Heart left ventricle (tissue), 16 donors: ENCODE measurements around the gene DAO. TPM values are rescaled to one million over a fixed set of nuclear protein-coding genes. Genes with fewer than 3 reads are reported as not detected.

Source experiments
- ATAC-seq, 4 donors: fragments of 200-7000 bp; cut with Tn5 transposase; one replicate each; pipeline ENCODE4 v1.9.1; 2020 to 2022; ENCODE audit warnings: moderate library complexity in 4 of 4, mild to moderate bottlenecking in 3 of 4, moderate number of reproducible peaks in 1 of 4
- DNase-seq, 5 donors: peaks; one replicate each; pipeline ENCODE4 v3.0.0-alpha.2; 2020
- H3K27ac ChIP-seq, 12 donors: fragments of 200-600 bp; sonication (generic) in 4 of 12; one replicate each; pipeline versions ENCODE4 v1.5.0 to v1.8.0; 2016 to 2022; ENCODE audit warnings: mild to moderate bottlenecking in 2 of 12
- H3K27me3 ChIP-seq, 9 donors: fragments of 200-600 bp; sonication (generic) in 2 of 9; one replicate each; pipeline versions ENCODE4 v1.5.1 to v1.8.0; 2016 to 2022; ENCODE audit warnings: mild to moderate bottlenecking in 3 of 9
- H3K36me3 ChIP-seq, 9 donors: fragments of 200-600 bp; sonication (generic) in 2 of 9; one replicate each; pipeline versions ENCODE4 v1.5.0 to v1.8.0; 2018 to 2022; ENCODE audit warnings: mild to moderate bottlenecking in 2 of 9
- H3K4me1 ChIP-seq, 12 donors: fragments of 200-600 bp; sonication (generic) in 4 of 12; one replicate each; pipeline versions ENCODE4 v1.5.0 to v1.8.0; 2016 to 2022; ENCODE audit warnings: mild to moderate bottlenecking in 3 of 12
- H3K4me3 ChIP-seq, 12 donors: fragments of 200-600 bp; sonication (generic) in 4 of 12; one replicate each; pipeline versions ENCODE4 v1.5.0 to v1.8.0; 2017 to 2022; ENCODE audit warnings: mild to moderate bottlenecking in 9 of 12, moderate library complexity in 4 of 12
- H3K9me3 ChIP-seq, 12 donors: fragments of 200-600 bp; sonication (generic) in 4 of 12; one replicate each; pipeline versions ENCODE4 v1.5.0 to v1.8.0; 2016 to 2022; ENCODE audit warnings: mild to moderate bottlenecking in 1 of 12
- POLR2A ChIP-seq, 2 donors: fragments of 450-650 bp; IDR thresholded peaks; one replicate each; pipeline ENCODE4 v1.6.1; 2017; ENCODE audit warnings: antibody characterized with exemption in 2 of 2, mild to moderate bottlenecking in 2 of 2, moderate library complexity in 2 of 2
- WGBS, 4 donors: extraction: QIAGEN DNeasy Blood & Tissue Kit in 2 of 4; methylation state at CpG; one replicate each; pipeline versions ENCODE4 v1.1.5 to v1.1.7; 2013 to 2018; 5-methylcytosine and 5-hydroxymethylcytosine counted together
- intact Hi-C, 10 donors: fragments of 100-400 bp; cut with DNase I; formaldehyde crosslinking; loops; one replicate each; pipeline versions ENCODE4 v1.11.1 to v1.14.2; 2022
- polyA plus RNA-seq, 2 donors: library from polyadenylated mRNA; stranded (reverse); fragments of 200-250 nt; gene quantifications; one replicate each; pipeline ENCODE4 v1.2.3, GENCODE V29; 2013
- total RNA-seq, 9 donors: library from RNA; depleted of rRNA in 2 of 9; stranded (reverse); fragments of >200 nt in 2 of 9; fragmentation: NEBNext Ultra II Directional in 3 of 9; extraction: Animal tissue kit (Norgen Biotek cat#: 25700) in 3 of 9; gene quantifications; one replicate each; pipeline versions ENCODE4 v1.1.0 to v1.2.4, GENCODE V29; 2016 to 2023
- TF ChIP-seq, protein P1 (sequence below), 12 donors: fragments of 200-600 bp; sonication (generic) in 4 of 12; IDR thresholded peaks; one replicate each; pipeline versions ENCODE4 v1.5.0 to v1.8.0; 2018 to 2022; ENCODE audit warnings: antibody characterized with exemption in 12 of 12, mild to moderate bottlenecking in 5 of 12
- donor health status: ischemic (EF 13 %, LVEDD 7.1; RV severe dilation, severe dysfunction).
- donor health status: healthy with polysubstance abuse.
- donor health status: DM: no; HTN: yes; CAD: no.
- donor health status: DM: no; HTN: no; CAD: no.
- donor health status: ischemic (EF 25% LVEDD 6.9; RV normal size, moderate dysfunction).
- donor health status: ischemic (EF 25% LVEDD 5.7; RV mildly dilated, moderate dysfunction).
- donor health status: healthy.
- donor health status: DM: yes; HTN: yes; CAD: no.
- donor health status: ischemic (EF 35%, LVEDD 5.7; RV mildly dilated, moderate dysfunction).
- donor health status: nonischemic (EF 11% LVEDD 7.7; RV severe dilation, severe dysfunction).
- donor health status: DM: yes; HTN: yes; CAD: no.
- donor health status: PGD.
- donor health status: ischemic (EF 29% LVEDD 5.4; RV normal size, mild dysfunction).
- donor health status: nonischemic (EF 23%, LVEDD 6.1; RV moderate dilation, normal function).

The DAO gene
- total and polyA plus RNA-seq, 11 donors = not detected

- Histone ChIP-seq H3K9me3 (peaks cover 0 to 10% (median 0%) of the 10 kb centered on the region in 12 donors), H3K4me3 (no peak overlapping the region), H3K27me3 (no peaks in the 10 kb centered on the region), H3K27ac (peak overlapping the region in 1 of 12 donors; percentile 29), H3K36me3 (no peaks in the 10 kb centered on the region), H3K4me1 (peaks cover 3 to 56% (median 25%) of the 10 kb centered on the region in 12 donors)
- 69 to 94% (median 87%) methylated on average over 1 of the region's 1 CpG for WGBS, 4 donors
- no peak for DNase-seq
- no peak for TF ChIP-seq POLR2A (IDR thresholded peaks at IDR 0.05)
- TF ChIP-seq, protein P1, sequence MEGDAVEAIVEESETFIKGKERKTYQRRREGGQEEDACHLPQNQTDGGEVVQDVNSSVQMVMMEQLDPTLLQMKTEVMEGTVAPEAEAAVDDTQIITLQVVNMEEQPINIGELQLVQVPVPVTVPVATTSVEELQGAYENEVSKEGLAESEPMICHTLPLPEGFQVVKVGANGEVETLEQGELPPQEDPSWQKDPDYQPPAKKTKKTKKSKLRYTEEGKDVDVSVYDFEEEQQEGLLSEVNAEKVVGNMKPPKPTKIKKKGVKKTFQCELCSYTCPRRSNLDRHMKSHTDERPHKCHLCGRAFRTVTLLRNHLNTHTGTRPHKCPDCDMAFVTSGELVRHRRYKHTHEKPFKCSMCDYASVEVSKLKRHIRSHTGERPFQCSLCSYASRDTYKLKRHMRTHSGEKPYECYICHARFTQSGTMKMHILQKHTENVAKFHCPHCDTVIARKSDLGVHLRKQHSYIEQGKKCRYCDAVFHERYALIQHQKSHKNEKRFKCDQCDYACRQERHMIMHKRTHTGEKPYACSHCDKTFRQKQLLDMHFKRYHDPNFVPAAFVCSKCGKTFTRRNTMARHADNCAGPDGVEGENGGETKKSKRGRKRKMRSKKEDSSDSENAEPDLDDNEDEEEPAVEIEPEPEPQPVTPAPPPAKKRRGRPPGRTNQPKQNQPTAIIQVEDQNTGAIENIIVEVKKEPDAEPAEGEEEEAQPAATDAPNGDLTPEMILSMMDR (IDR thresholded peaks at IDR 0.05) = no peak
- intact Hi-C loops = loop anchor here in 9 of 10 donors (5.0 to 10.0 kb wide), 11 partner anchors 53 to 298 kb away; partner anchors contain the start of genes CORO1C (in 2 of the 9), ISCU (in 2 of the 9), SART3 (in 2 of the 9) and ALKBH2 (in 1 of the 9)
- ATAC-seq = no peak
Observed at GRCh38 chr12:108859923-108860291, 20.0 kb upstream of the DAO start.

- 76 to 90% (median 85%) methylated on average over 6 of the region's 6 CpGs for WGBS, 4 donors
- H3K4me1 ChIP-seq = peaks cover 3 to 51% (median 22%) of the 10 kb centered on the region in 12 donors
Observed at GRCh38 chr12:108860443-108860842, 19.4 kb upstream of the DAO start.

DNA sequence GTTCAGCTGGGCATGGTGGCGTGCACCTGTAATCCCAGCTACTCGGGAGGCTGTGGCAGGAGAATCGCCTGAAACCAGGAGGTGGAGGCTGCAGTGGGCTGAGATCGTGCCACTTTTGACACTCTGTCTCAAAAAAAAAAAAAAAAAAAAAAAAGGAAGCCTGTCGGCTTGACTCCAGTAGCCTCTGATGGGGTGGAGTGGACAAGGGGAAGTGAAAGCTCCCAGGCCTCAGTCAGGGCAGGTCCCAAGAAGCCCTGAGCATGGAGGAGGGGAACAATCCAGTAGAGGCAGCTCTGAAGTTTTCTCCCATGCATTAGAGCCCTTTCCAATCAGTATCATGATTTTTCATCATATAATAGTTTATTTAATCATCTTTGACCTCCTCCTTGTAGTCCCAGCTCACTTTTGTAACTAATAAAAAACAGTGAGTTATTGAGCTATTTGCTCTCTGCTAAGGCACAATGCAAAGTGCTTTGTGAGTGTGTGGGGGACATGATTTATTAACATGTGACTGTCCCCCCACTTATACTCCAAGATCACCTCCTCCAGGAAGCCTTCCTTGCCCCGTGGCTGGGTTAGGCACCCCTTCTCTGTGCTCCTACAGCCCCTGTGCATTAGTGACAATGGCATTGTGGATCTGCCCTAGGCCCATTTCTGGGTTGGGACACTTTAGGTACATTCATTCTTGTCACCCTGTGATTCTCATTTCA lies 17.9 kb upstream of the DAO start:
- no peak for TF ChIP-seq POLR2A (IDR thresholded peaks at IDR 0.05)
- TF ChIP-seq, protein P1 (IDR thresholded peaks at IDR 0.05) = no peak
- DNase-seq = peak in 3 of 5 donors; percentile 61 to 68 (median 66)
- ATAC-seq = peak in 1 of 4 donors; percentile 38
- intact Hi-C loops = loop anchor here in 2 of 10 donors (10.0 kb wide), 2 partner anchors 93 to 183 kb away; no protein-coding TSS in a partner anchor
- Histone ChIP-seq H3K4me1 (peaks cover 0 to 42% (median 12%) of the 10 kb centered on the region in 12 donors), H3K27me3 (no peaks in the 10 kb centered on the region), H3K27ac (peak overlapping the region in 3 of 12 donors; percentile 31 to 69 (median 43)), H3K9me3 (peaks cover 0 to 10% (median 0%) of the 10 kb centered on the region in 12 donors), H3K36me3 (no peaks in the 10 kb centered on the region), H3K4me3 (no peak overlapping the region)
- WGBS, 4 donors = 73 to 88% (median 80%) methylated on average over 6 of the region's 6 CpGs

More at GRCh38 chr12:108860443-108860842, 19.4 kb upstream of the DAO start:
- Histone ChIP-seq H3K27ac (peak overlapping the region in 1 of 12 donors; percentile 29), H3K27me3 (no peaks in the 10 kb centered on the region), H3K36me3 (no peaks in the 10 kb centered on the region), H3K9me3 (peaks cover 0 to 10% (median 0%) of the 10 kb centered on the region in 12 donors), H3K4me3 (no peak overlapping the region)
- no peak for TF ChIP-seq POLR2A (IDR thresholded peaks at IDR 0.05)
- TF ChIP-seq, protein P1 (IDR thresholded peaks at IDR 0.05) = no peak
- intact Hi-C loops = loop anchor here in 2 of 10 donors (10.0 kb wide), 2 partner anchors 94 to 184 kb away; no protein-coding TSS in a partner anchor
- DNase-seq (no peak), ATAC-seq (no peak)

DNA sequence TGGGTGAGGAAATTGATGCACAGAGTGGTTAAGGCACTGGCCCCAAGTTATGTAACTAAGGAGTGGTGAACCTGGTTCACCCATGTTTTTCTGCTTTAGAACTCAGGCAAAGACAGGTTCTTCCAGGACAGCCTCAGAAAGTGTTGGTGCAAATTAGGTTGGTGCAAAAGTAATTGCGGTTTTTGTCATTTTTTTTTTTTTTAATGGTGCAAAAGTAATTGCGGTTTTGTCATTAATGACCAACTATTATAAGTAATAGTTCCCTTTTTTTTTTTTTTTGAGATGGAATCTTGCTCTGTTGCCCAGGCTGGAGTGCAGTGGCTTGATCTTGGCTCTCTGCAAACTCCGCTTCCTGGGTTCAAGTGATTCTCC lies 17.3 kb upstream of the DAO start:
- intact Hi-C loops = loop anchor here in 2 of 10 donors (10.0 kb wide), 2 partner anchors 92 to 182 kb away; no protein-coding TSS in a partner anchor
- no peak for ATAC-seq
- Histone ChIP-seq H3K9me3 (peaks cover 0 to 10% (median 0%) of the 10 kb centered on the region in 12 donors), H3K4me1 (peaks cover 0 to 42% (median 12%) of the 10 kb centered on the region in 12 donors), H3K36me3 (no peaks in the 10 kb centered on the region), H3K4me3 (no peak overlapping the region), H3K27me3 (no peaks in the 10 kb centered on the region), H3K27ac (peak overlapping the region in 2 of 12 donors; percentile 43 to 69)
- TF ChIP-seq POLR2A (IDR thresholded peaks at IDR 0.05) = no peak
- TF ChIP-seq, protein P1 (IDR thresholded peaks at IDR 0.05) = no peak
- DNase-seq = no peak
- WGBS, 4 donors = 95 to 99% (median 96%) methylated on average over 3 of the region's 3 CpGs
